ENCODE results near the gene CLEC20A. TPM values are rescaled to one million over a fixed set of nuclear protein-coding genes. Genes with fewer than 3 reads are reported as not detected.

The CLEC20A gene
- total and polyA plus RNA-seq, 2 of the 8 experiments (the other 6 are each of a cell fraction or from before 2014, with no cell fraction given): not detected

DNA sequence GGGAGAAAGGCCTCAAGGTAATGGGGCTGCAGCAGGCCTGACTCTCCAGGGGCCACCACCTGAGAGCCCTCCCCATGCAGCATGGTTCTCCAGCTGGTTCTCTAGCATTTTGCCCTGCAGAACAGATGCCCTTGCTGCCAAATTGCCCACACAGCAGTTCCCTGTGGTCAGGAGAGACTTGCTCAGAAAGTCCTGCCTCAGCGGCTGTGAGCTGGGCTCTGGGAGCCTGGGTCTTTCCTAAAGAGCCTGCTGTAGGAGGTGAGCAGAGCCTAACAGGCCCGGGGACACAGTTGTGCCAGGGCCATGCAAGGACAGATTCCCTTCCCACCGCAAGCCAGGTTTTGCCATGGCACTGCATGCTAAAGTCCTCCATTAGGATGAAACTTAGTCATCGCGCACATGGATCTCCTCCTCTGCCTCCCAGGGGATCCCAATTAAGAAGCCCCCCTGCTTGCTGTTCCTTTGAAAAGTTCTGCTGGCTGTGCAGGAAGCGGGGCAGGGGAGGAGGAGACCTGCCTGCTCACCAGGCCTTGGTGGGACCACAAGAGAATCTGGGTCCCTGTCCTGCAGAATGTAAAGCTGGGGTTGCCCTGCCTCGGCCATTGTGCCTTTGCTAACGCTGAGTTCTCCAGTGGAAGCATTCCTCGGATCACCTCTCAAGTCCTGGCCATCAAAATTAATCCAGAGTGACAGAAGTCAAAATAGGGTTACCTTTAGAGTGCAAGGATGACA, 37.5 kb upstream of the CLEC20A start:
- ChIA-PET CTCF (ENCODE audit: partially characterized antibody) (interaction anchor here (0.6 to 16.8 kb wide), 11 partner anchors 5 to 545 kb away, joined by 3 to 238 read pairs (median 4); no protein-coding TSS in a partner anchor), POLR2A (ENCODE audit: partially characterized antibody) (no interaction called here)
- Histone ChIP-seq H3K4me3 (ENCODE audit: extremely low read depth in 1 of 4, insufficient read depth in 2 of 4, low read depth in 3 of 4, low read length in 4 of 4) (no peak overlapping the region), H3K36me3 (ENCODE audit: control insufficient read depth in 2 of 4, insufficient read depth in 4 of 4, low read length in 3 of 4) (no peaks in the 10 kb centered on the region), H2BK12ac (ENCODE audit: low read depth, low read length) (no peak overlapping the region), H3K79me1 (ENCODE audit: low read depth, low read length) (no peaks in the 10 kb centered on the region), H2BK15ac (ENCODE audit: low read length) (no peak overlapping the region), H3K27me3 (replicated peaks in 1 of 4; ENCODE audit: control insufficient read depth in 3 of 4, extremely low read depth in 1 of 4, insufficient read depth in 3 of 4, low read length in 3 of 4) (no peaks in the 10 kb centered on the region; a peak in 1 of 7 replicates), H3K14ac (ENCODE audit: insufficient read length) (no peak overlapping the region), H3K23ac (ENCODE audit: insufficient read length) (no peak overlapping the region), H3K23me2 (ENCODE audit: low read depth, low read length) (no peaks in the 10 kb centered on the region), H3K4me1 (replicated peaks in 1 of 4; ENCODE audit: control insufficient read depth in 3 of 4, insufficient read depth in 4 of 4, low read length in 3 of 4) (peaks cover 0 to 2% (median under 1%) of the 10 kb centered on the region in 4 experiments; a peak in 1 of 7 replicates), H2AFZ (ENCODE audit: low read length) (no peak overlapping the region), H3K79me2 (ENCODE audit: control insufficient read depth in 1 of 2, insufficient read depth in 2 of 2, low read length in 2 of 2) (no peaks in the 10 kb centered on the region), H3K4me2 (ENCODE audit: insufficient read depth in 1 of 2, low read depth in 2 of 2, low read length in 2 of 2) (no peak overlapping the region), H3K4ac (replicated peaks; ENCODE audit: insufficient read length, low read depth, low read length) (no peak overlapping the region), H2BK5ac (ENCODE audit: low read depth, low read length) (no peak overlapping the region), H3K18ac (ENCODE audit: extremely low read depth, low read length) (no peak overlapping the region), H2AK5ac (ENCODE audit: low read depth, low read length) (no peak overlapping the region), H4K8ac (ENCODE audit: extremely low read depth, insufficient read depth, low read length) (no peak overlapping the region), H3K9me3 (ENCODE audit: insufficient read depth in 2 of 2, low read depth in 1 of 2, low read length in 1 of 2) (no peaks in the 10 kb centered on the region), H2BK20ac (ENCODE audit: low read length) (no peak overlapping the region), H2BK120ac (replicated peaks; ENCODE audit: low read depth, low read length) (no peak overlapping the region), H3K27ac (ENCODE audit: low read depth, low read length) (no peak overlapping the region), H3K9ac (replicated peaks in 1 of 4; ENCODE audit: extremely low read depth in 1 of 4, low read depth in 3 of 4, low read length in 3 of 4) (no peak overlapping the region), H3K56ac (replicated peaks; ENCODE audit: insufficient read length, low read depth, low read length) (no peak overlapping the region), H4K91ac (replicated peaks; ENCODE audit: insufficient read length, low read length) (no peak overlapping the region), H4K5ac (ENCODE audit: insufficient read length, low read depth, low read length) (no peak overlapping the region), H4K20me1 (replicated peaks in 1 of 2; ENCODE audit: control insufficient read depth in 1 of 2, insufficient read depth in 2 of 2, low read length in 2 of 2) (no peaks in the 10 kb centered on the region)
- DNase-seq (ENCODE audit: low read depth in 1 of 2, low spot score in 2 of 2) (no peak), FAIRE-seq (no peak)
- 89% methylated on average over 9 of the region's 9 CpGs; no CpG with 5 or more reads in 1 of the 2 experiments for WGBS, 2 experiments (ENCODE audit: extremely low coverage in 1 of 2, insufficient coverage in 1 of 2, insufficient read length in 1 of 2, insufficient replicate concordance in 2 of 2, low coverage in 1 of 2, low lambda C conversion rate in 2 of 2, missing lambda C conversion rate in 1 of 2)
- no peak for TF ChIP-seq EZH2 (IDR thresholded peaks at IDR 0.05; ENCODE audit: low read depth, low read length, severe bottlenecking)
- TF ChIP-seq TAF7 (optimal IDR thresholded peaks at IDR 0.05; ENCODE audit: borderline replicate concordance, low read depth, low read length): no peak
- TF ChIP-seq HDAC2 (IDR thresholded peaks at IDR 0.05; ENCODE audit: borderline replicate concordance in 1 of 2, low read depth in 2 of 2, low read length in 2 of 2): no peak
- TF ChIP-seq, protein P1, sequence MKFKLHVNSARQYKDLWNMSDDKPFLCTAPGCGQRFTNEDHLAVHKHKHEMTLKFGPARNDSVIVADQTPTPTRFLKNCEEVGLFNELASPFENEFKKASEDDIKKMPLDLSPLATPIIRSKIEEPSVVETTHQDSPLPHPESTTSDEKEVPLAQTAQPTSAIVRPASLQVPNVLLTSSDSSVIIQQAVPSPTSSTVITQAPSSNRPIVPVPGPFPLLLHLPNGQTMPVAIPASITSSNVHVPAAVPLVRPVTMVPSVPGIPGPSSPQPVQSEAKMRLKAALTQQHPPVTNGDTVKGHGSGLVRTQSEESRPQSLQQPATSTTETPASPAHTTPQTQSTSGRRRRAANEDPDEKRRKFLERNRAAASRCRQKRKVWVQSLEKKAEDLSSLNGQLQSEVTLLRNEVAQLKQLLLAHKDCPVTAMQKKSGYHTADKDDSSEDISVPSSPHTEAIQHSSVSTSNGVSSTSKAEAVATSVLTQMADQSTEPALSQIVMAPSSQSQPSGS (IDR thresholded peaks at IDR 0.05; ENCODE audit: low read length): no peak
- TF ChIP-seq POU5F1 (IDR thresholded peaks at IDR 0.05; ENCODE audit: low read depth, low read length): no peak
- TF ChIP-seq KDM5A (IDR thresholded peaks at IDR 0.05; ENCODE audit: low read length): no peak
- no peak for TF ChIP-seq YY1 (IDR thresholded peaks at IDR 0.05; ENCODE audit: low read depth, low read length)

All from H1 (cell line).